Ammon's horn (tissue), 1 donor: ENCODE measurements around the gene TBC1D22A.

Source experiments
- DNase-seq: peaks from one replicate; pipeline ENCODE4 v3.0.0-alpha.2; 2016; ENCODE audit warnings: low spot score

Gene TBC1D22A

GRCh38 chr22:46995501-46996360 is 233.3 kb downstream of the TBC1D22A start:
- no peak for DNase-seq

- DNase-seq, result no peak
Measured at GRCh38 chr22:46996595-46997310, 234.3 kb downstream of the TBC1D22A start.

GRCh38 chr22:46997311-46997970 is 235.0 kb downstream of the TBC1D22A start:
- no peak for DNase-seq

GRCh38 chr22:46998331-46998730 is 235.9 kb downstream of the TBC1D22A start:
- no peak for DNase-seq

- no peak for DNase-seq
Measured at GRCh38 chr22:47000256-47000655, 237.8 kb downstream of the TBC1D22A start.

- no peak for DNase-seq
Measured at GRCh38 chr22:47000888-47001287, 238.4 kb downstream of the TBC1D22A start.

- no peak for DNase-seq
Measured at GRCh38 chr22:47001288-47001687, 238.8 kb downstream of the TBC1D22A start.

GRCh38 chr22:47002692-47003091 is 240.2 kb downstream of the TBC1D22A start:
- DNase-seq, result no peak

GRCh38 chr22:47005506-47006408 is 243.3 kb downstream of the TBC1D22A start:
- no peak for DNase-seq

- DNase-seq, result no peak
Measured at GRCh38 chr22:47006433-47006832, 244.0 kb downstream of the TBC1D22A start.

GRCh38 chr22:47006869-47007268 is 244.4 kb downstream of the TBC1D22A start:
- DNase-seq, result no peak

GRCh38 chr22:47007496-47007895 is 245.0 kb downstream of the TBC1D22A start:
- no peak for DNase-seq

GRCh38 chr22:47008208-47008885 is 245.9 kb downstream of the TBC1D22A start:
- no peak for DNase-seq

- DNase-seq, result no peak
Measured at GRCh38 chr22:47009304-47010101, 247.1 kb downstream of the TBC1D22A start.

- DNase-seq, result no peak
Measured at GRCh38 chr22:47010211-47010610, 247.8 kb downstream of the TBC1D22A start.

GRCh38 chr22:47011131-47011858 is 248.8 kb downstream of the TBC1D22A start:
- no peak for DNase-seq

- no peak for DNase-seq
Measured at GRCh38 chr22:47011859-47012258, 249.4 kb downstream of the TBC1D22A start.

GRCh38 chr22:47012589-47013370 is 250.3 kb downstream of the TBC1D22A start:
- no peak for DNase-seq
